ENCODE measurements around the gene KRTAP10-8. TPM values are rescaled to one million over a fixed set of nuclear protein-coding genes. Genes with fewer than 3 reads are reported as not detected.

KRTAP10-8 gene
- total RNA-seq, 4 donors from 2014 or later, result not detected

- H3K4me1 ChIP-seq, result no peaks in the 10 kb centered on the region
- intact Hi-C loops (cut with DNase I; ENCODE audit: low total_unique reads) (no loop called here), in situ Hi-C loops (cut with MboI; ENCODE audit: low sequenced_read_pairs in 4 of 4) (no loop called here)
- no peak overlapping the region for H3K4me3 ChIP-seq
- DNase-seq, result no peak
- no peaks in the 10 kb centered on the region for H3K36me3 ChIP-seq
- H3K27me3 ChIP-seq, result peaks cover 5 to 11% (median 5%) of the 10 kb centered on the region in 3 donors
- TF ChIP-seq POLR2A (IDR thresholded peaks at IDR 0.05) (no peak), CTCF (IDR thresholded peaks at IDR 0.05 in 4 of 5, conservative IDR thresholded peaks at IDR 0.05 in 1 of 5) (no peak)
- H3K27ac ChIP-seq, result no peak overlapping the region
- ATAC-seq, result no peak
- H3K9me3 ChIP-seq, result no peaks in the 10 kb centered on the region
Observed at GRCh38 chr21:44611551-44611950, 328 bp upstream of the KRTAP10-8 start.

GRCh38 chr21:44612669-44613229 is 870 bp downstream of the KRTAP10-8 start:
- H3K9me3 ChIP-seq, result no peaks in the 10 kb centered on the region
- in situ Hi-C loops (cut with MboI; ENCODE audit: low sequenced_read_pairs in 4 of 4), result no loop called here
- no peak for DNase-seq
- H3K27me3 ChIP-seq, result peaks cover 5 to 11% (median 5%) of the 10 kb centered on the region in 3 donors
- H3K4me1 ChIP-seq, result no peaks in the 10 kb centered on the region
- H3K36me3 ChIP-seq, result no peaks in the 10 kb centered on the region
- TF ChIP-seq POLR2A (IDR thresholded peaks at IDR 0.05) (no peak), CTCF (IDR thresholded peaks at IDR 0.05 in 4 of 5, conservative IDR thresholded peaks at IDR 0.05 in 1 of 5) (no peak)
- no peak overlapping the region for H3K27ac ChIP-seq
- no peak for ATAC-seq
- H3K4me3 ChIP-seq, result no peak overlapping the region
- intact Hi-C loops (cut with DNase I; ENCODE audit: low total_unique reads), result no loop called here

GRCh38 chr21:44613386-44614155 is 1.7 kb downstream of the KRTAP10-8 start:
- no peaks in the 10 kb centered on the region for H3K4me1 ChIP-seq
- no peaks in the 10 kb centered on the region for H3K36me3 ChIP-seq
- no peaks in the 10 kb centered on the region for H3K9me3 ChIP-seq
- no peak overlapping the region for H3K4me3 ChIP-seq
- in situ Hi-C loops (cut with MboI; ENCODE audit: low sequenced_read_pairs in 4 of 4) (no loop called here), intact Hi-C loops (cut with DNase I; ENCODE audit: low total_unique reads) (no loop called here)
- H3K27ac ChIP-seq, result no peak overlapping the region
- DNase-seq (no peak), ATAC-seq (no peak)
- peaks cover 5 to 11% (median 5%) of the 10 kb centered on the region in 3 donors for H3K27me3 ChIP-seq
- TF ChIP-seq CTCF (IDR thresholded peaks at IDR 0.05 in 4 of 5, conservative IDR thresholded peaks at IDR 0.05 in 1 of 5) (no peak), POLR2A (IDR thresholded peaks at IDR 0.05) (no peak)

- peaks cover 5 to 11% (median 5%) of the 10 kb centered on the region in 3 donors for H3K27me3 ChIP-seq
- no peaks in the 10 kb centered on the region for H3K36me3 ChIP-seq
- in situ Hi-C loops (cut with MboI; ENCODE audit: low sequenced_read_pairs in 4 of 4) (no loop called here), intact Hi-C loops (cut with DNase I; ENCODE audit: low total_unique reads) (no loop called here)
- no peak overlapping the region for H3K4me3 ChIP-seq
- no peaks in the 10 kb centered on the region for H3K9me3 ChIP-seq
- no peak for ATAC-seq
- TF ChIP-seq POLR2A (IDR thresholded peaks at IDR 0.05), result no peak
- no peak for DNase-seq
- no peak overlapping the region for H3K27ac ChIP-seq
- no peaks in the 10 kb centered on the region for H3K4me1 ChIP-seq
Observed at GRCh38 chr21:44614161-44614631, 2.3 kb downstream of the KRTAP10-8 start.

GRCh38 chr21:44614961-44615391 is 3.1 kb downstream of the KRTAP10-8 start:
- ATAC-seq (no peak), DNase-seq (no peak)
- intact Hi-C loops (cut with DNase I; ENCODE audit: low total_unique reads) (no loop called here), in situ Hi-C loops (cut with MboI; ENCODE audit: low sequenced_read_pairs in 4 of 4) (no loop called here)
- H3K27me3 ChIP-seq, result peaks cover 5 to 11% (median 5%) of the 10 kb centered on the region in 3 donors
- H3K4me3 ChIP-seq, result no peak overlapping the region
- no peak overlapping the region for H3K27ac ChIP-seq
- no peaks in the 10 kb centered on the region for H3K4me1 ChIP-seq
- TF ChIP-seq CTCF (IDR thresholded peaks at IDR 0.05 in 4 of 5, conservative IDR thresholded peaks at IDR 0.05 in 1 of 5) (no peak), POLR2A (IDR thresholded peaks at IDR 0.05) (no peak)
- H3K9me3 ChIP-seq, result no peaks in the 10 kb centered on the region
- H3K36me3 ChIP-seq, result no peaks in the 10 kb centered on the region

Measured in gastrocnemius medialis (tissue), 4 donors.